Measurements from ENCODE around the gene SP4.

- no peak for TF ChIP-seq POLR2A (IDR thresholded peaks at IDR 0.05)
- TF ChIP-seq, protein P1, sequence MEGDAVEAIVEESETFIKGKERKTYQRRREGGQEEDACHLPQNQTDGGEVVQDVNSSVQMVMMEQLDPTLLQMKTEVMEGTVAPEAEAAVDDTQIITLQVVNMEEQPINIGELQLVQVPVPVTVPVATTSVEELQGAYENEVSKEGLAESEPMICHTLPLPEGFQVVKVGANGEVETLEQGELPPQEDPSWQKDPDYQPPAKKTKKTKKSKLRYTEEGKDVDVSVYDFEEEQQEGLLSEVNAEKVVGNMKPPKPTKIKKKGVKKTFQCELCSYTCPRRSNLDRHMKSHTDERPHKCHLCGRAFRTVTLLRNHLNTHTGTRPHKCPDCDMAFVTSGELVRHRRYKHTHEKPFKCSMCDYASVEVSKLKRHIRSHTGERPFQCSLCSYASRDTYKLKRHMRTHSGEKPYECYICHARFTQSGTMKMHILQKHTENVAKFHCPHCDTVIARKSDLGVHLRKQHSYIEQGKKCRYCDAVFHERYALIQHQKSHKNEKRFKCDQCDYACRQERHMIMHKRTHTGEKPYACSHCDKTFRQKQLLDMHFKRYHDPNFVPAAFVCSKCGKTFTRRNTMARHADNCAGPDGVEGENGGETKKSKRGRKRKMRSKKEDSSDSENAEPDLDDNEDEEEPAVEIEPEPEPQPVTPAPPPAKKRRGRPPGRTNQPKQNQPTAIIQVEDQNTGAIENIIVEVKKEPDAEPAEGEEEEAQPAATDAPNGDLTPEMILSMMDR (IDR thresholded peaks at IDR 0.05) = no peak
Measured at GRCh38 chr7:21413502-21413901, 14.4 kb upstream of the SP4 start.

Data from Peyer's patch (tissue), 4 donors.